NT2/D1 (cell line): ENCODE measurements around the gene SRXN1.

Experiments used
- SUZ12 ChIP-seq: IDR thresholded peaks from 2 replicates; pipeline ENCODE4 v1.6.1; 2011; ENCODE audit not compliant: insufficient read length, insufficient read depth; ENCODE audit errors: extremely low read depth
- YY1 ChIP-seq: IDR thresholded peaks from 2 replicates; pipeline ENCODE4 v1.6.1; 2011; ENCODE audit not compliant: insufficient read length, insufficient read depth

GRCh38 chr20:688809-689212, 35.8 kb upstream of the SRXN1 start:
- TF ChIP-seq YY1 = no peak
- TF ChIP-seq SUZ12 = no peak
